Measurements from ENCODE around the gene FLT3LG.

The FLT3LG gene

GRCh38 chr19:49451430-49452181, 22.4 kb upstream of the FLT3LG start, which contains the start of gene PIH1D1:
TSS of gene PIH1D1 (minus strand) at chr19:49451814. CDS start at chr19:49451574, 240 bp downstream.
- TF ChIP-seq CTCF (IDR thresholded peaks at IDR 0.05; ENCODE audit: extremely low read depth, insufficient read depth, missing control alignments) = no peak
- in situ Hi-C loops (cut with MboI; ENCODE audit: low pct_unique_long_range_greater_than_20kb, low sequenced_read_pairs, unreplicated experiment) = no loop called here
- peak; percentile 94 for DNase-seq (ENCODE audit: low spot score)

- no peak for TF ChIP-seq CTCF (IDR thresholded peaks at IDR 0.05; ENCODE audit: extremely low read depth, insufficient read depth, missing control alignments)
- in situ Hi-C loops (cut with MboI; ENCODE audit: low pct_unique_long_range_greater_than_20kb, low sequenced_read_pairs, unreplicated experiment) = no loop called here
- DNase-seq (ENCODE audit: low spot score) = peak; percentile 96
Observed at GRCh38 chr19:49453013-49453756, 20.8 kb upstream of the FLT3LG start, which contains the start of gene ALDH16A1. TSS of gene ALDH16A1 (plus strand) at chr19:49453225. CDS start at chr19:49453332, 107 bp downstream.

GRCh38 chr19:49453757-49454240, 20.2 kb upstream of the FLT3LG start:
- peak; percentile 45 for DNase-seq (ENCODE audit: low spot score)
- no peak for TF ChIP-seq CTCF (IDR thresholded peaks at IDR 0.05; ENCODE audit: extremely low read depth, insufficient read depth, missing control alignments)

GRCh38 chr19:49455773-49456172, 18.2 kb upstream of the FLT3LG start:
- no peak for DNase-seq (ENCODE audit: low spot score)
- no peak for TF ChIP-seq CTCF (IDR thresholded peaks at IDR 0.05; ENCODE audit: extremely low read depth, insufficient read depth, missing control alignments)
- in situ Hi-C loops (cut with MboI; ENCODE audit: low pct_unique_long_range_greater_than_20kb, low sequenced_read_pairs, unreplicated experiment) = no loop called here

More at GRCh38 chr19:49453757-49454240, 20.2 kb upstream of the FLT3LG start:
- in situ Hi-C loops (cut with MboI; ENCODE audit: low pct_unique_long_range_greater_than_20kb, low sequenced_read_pairs, unreplicated experiment) = no loop called here

GRCh38 chr19:49456326-49456725, 17.7 kb upstream of the FLT3LG start:
- TF ChIP-seq CTCF (IDR thresholded peaks at IDR 0.05; ENCODE audit: extremely low read depth, insufficient read depth, missing control alignments) = no peak
- DNase-seq (ENCODE audit: low spot score) = no peak
- in situ Hi-C loops (cut with MboI; ENCODE audit: low pct_unique_long_range_greater_than_20kb, low sequenced_read_pairs, unreplicated experiment) = no loop called here

GRCh38 chr19:49458567-49458903, 15.5 kb upstream of the FLT3LG start:
- no peak for TF ChIP-seq CTCF (IDR thresholded peaks at IDR 0.05; ENCODE audit: extremely low read depth, insufficient read depth, missing control alignments)
- peak; percentile 13 for DNase-seq (ENCODE audit: low spot score)
- in situ Hi-C loops (cut with MboI; ENCODE audit: low pct_unique_long_range_greater_than_20kb, low sequenced_read_pairs, unreplicated experiment) = no loop called here
